SU-DHL-6 (cell line): Measurements from ENCODE around the gene AATK.

ENCODE experiments used
- H2AFZ ChIP-seq: fragments of 200-600 bp; sonication (generic); 2 replicates; pipeline ENCODE4 v1.6.1; 2014; ENCODE audit warnings: low read depth, mild to moderate bottlenecking, moderate library complexity, mixed read lengths, antibody characterized with exemption, low read length; ENCODE audit not compliant: severe bottlenecking
- H3F3A ChIP-seq: fragments of 200-600 bp; shearing (Covaris generic); 2 replicates; pipeline ENCODE4 v1.6.0; 2016; ENCODE audit warnings: antibody characterized with exemption, mild to moderate bottlenecking; ENCODE audit not compliant: insufficient read depth
- H3K27ac ChIP-seq: fragments of 200-600 bp; sonication (generic); 2 replicates; pipeline ENCODE4 v1.5.1; 2016; ENCODE audit warnings: low read depth, mild to moderate bottlenecking, low read length, moderate library complexity, mixed read lengths
- H3K27me3 ChIP-seq: fragments of 200-600 bp; sonication (generic), shearing (Covaris generic); 2 replicates; pipeline ENCODE4 v1.6.0; 2014; ENCODE audit warnings: mild to moderate bottlenecking, low read length
- H3K36me3 ChIP-seq: fragments of 200-600 bp; sonication (generic); 2 replicates; pipeline ENCODE4 v1.6.1; 2014; ENCODE audit warnings: mild to moderate bottlenecking, low read length, mixed read lengths
- H3K4me2 ChIP-seq: fragments of 300-600, 200-600 bp; shearing (Covaris generic), sonication (generic); 2 replicates; pipeline ENCODE4 v1.6.0; 2014; ENCODE audit warnings: low read length, low read depth, mild to moderate bottlenecking; ENCODE audit not compliant: poor library complexity, severe bottlenecking
- H3K4me3 ChIP-seq: fragments of 200-600 bp; sonication (generic); 2 replicates; pipeline ENCODE4 v1.5.1; 2014; ENCODE audit warnings: antibody characterized with exemption, low read length, mild to moderate bottlenecking, mixed read lengths; ENCODE audit not compliant: insufficient read depth, poor library complexity, severe bottlenecking
- H3K79me2 ChIP-seq: fragments of 200-600 bp; sonication (generic); 2 replicates; pipeline ENCODE4 v1.6.1; 2014; ENCODE audit warnings: mild to moderate bottlenecking, low read length, moderate library complexity; ENCODE audit not compliant: insufficient read depth
- H3K9ac ChIP-seq: fragments of 200-600 bp; sonication (generic); 2 replicates; pipeline ENCODE4 v1.7.0; 2014; ENCODE audit warnings: mild to moderate bottlenecking, low read length
- H3K9me2 ChIP-seq: fragments of 200-600 bp; sonication (generic); replicated peaks from 2 replicates; pipeline ENCODE4 v1.6.1; 2014; ENCODE audit warnings: low read length; ENCODE audit not compliant: insufficient read depth
- H3K9me3 ChIP-seq: fragments of 200-600 bp; sonication (generic); 2 replicates; pipeline ENCODE4 v1.6.1; 2014; ENCODE audit warnings: low read length, mixed read lengths; ENCODE audit not compliant: insufficient read depth
- H4K20me1 ChIP-seq: fragments of 200-600 bp; sonication (generic); 2 replicates; pipeline ENCODE4 v1.6.1; 2014; ENCODE audit warnings: low read depth, mild to moderate bottlenecking, antibody characterized with exemption, low read length, moderate library complexity, mixed read lengths
- EZH2phosphoT487 ChIP-seq: fragments of 200-600 bp; sonication (generic), shearing (Covaris generic); conservative IDR thresholded peaks from 2 replicates; pipeline ENCODE4 v1.6.1; 2018; ENCODE audit warnings: mild to moderate bottlenecking, antibody characterized with exemption, low read length, moderate library complexity, mixed read lengths
- TF ChIP-seq, protein P1 (sequence below): fragments of 200-600 bp; sonication (generic); IDR thresholded peaks from one replicate; pipeline ENCODE4 v1.5.1; 2017; ENCODE audit warnings: antibody characterized with exemption, mild to moderate bottlenecking, low read length, moderate library complexity; ENCODE audit not compliant: insufficient read depth, poor library complexity, severe bottlenecking

AATK gene

DNA sequence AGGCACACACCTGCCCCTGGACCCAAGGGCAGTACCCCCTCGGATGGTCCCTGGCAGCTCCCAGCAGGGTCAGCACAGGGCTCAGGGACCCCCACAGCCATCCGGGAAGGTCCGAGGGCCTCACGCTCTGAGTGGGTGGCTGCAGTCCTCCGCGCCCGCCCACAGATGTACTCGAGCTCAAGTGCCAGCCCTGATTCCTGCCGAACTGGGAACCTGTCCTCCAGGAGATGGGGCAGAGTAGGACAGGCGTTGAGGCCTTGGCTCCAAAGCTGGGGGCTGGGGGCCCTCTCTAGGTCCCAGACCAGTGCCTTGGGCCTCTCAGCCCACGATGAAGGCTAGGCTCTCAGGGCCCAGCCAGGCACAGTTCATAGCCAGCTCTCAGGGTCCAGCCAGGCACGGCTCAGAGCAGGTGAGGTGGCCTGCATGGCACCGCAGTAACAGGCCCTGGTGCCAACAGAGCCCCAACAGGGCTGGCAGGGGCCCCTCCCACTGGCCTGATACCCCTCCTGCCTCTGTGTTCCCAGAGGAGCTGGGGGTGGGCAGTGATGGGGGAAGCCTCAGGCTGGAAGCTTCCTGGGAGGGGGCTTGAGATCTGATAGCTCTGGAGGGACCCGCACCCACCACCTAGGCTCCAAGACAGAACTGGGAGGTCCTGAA, 36.2 kb downstream of the AATK start:
- H3K4me3 ChIP-seq: no peak overlapping the region

GRCh38 chr17:81129289-81129688, 36.7 kb downstream of the AATK start:
- no peak overlapping the region for H3K4me3 ChIP-seq
- no peaks in the 10 kb centered on the region for H4K20me1 ChIP-seq
- no peak overlapping the region for H3K9ac ChIP-seq
- no peaks in the 10 kb centered on the region for H3K9me3 ChIP-seq
- no peaks in the 10 kb centered on the region for H3K36me3 ChIP-seq
- no peaks in the 10 kb centered on the region for H3K27me3 ChIP-seq
- no peaks in the 10 kb centered on the region for H3K9me2 ChIP-seq
- no peaks in the 10 kb centered on the region for H3K79me2 ChIP-seq
- H3K4me2 ChIP-seq: no peak overlapping the region
- H2AFZ ChIP-seq: no peak overlapping the region
- no peaks in the 10 kb centered on the region for H3F3A ChIP-seq
- TF ChIP-seq EZH2phosphoT487: no peak
- TF ChIP-seq, protein P1, sequence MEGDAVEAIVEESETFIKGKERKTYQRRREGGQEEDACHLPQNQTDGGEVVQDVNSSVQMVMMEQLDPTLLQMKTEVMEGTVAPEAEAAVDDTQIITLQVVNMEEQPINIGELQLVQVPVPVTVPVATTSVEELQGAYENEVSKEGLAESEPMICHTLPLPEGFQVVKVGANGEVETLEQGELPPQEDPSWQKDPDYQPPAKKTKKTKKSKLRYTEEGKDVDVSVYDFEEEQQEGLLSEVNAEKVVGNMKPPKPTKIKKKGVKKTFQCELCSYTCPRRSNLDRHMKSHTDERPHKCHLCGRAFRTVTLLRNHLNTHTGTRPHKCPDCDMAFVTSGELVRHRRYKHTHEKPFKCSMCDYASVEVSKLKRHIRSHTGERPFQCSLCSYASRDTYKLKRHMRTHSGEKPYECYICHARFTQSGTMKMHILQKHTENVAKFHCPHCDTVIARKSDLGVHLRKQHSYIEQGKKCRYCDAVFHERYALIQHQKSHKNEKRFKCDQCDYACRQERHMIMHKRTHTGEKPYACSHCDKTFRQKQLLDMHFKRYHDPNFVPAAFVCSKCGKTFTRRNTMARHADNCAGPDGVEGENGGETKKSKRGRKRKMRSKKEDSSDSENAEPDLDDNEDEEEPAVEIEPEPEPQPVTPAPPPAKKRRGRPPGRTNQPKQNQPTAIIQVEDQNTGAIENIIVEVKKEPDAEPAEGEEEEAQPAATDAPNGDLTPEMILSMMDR: no peak
- no peak overlapping the region for H3K27ac ChIP-seq

More for the DNA sequence above, 36.2 kb downstream of the AATK start:
- Histone ChIP-seq H4K20me1 (no peaks in the 10 kb centered on the region), H3K9me2 (no peaks in the 10 kb centered on the region), H3K27me3 (no peaks in the 10 kb centered on the region), H2AFZ (no peak overlapping the region), H3K9ac (no peak overlapping the region), H3K9me3 (no peaks in the 10 kb centered on the region), H3K27ac (no peak overlapping the region), H3F3A (no peaks in the 10 kb centered on the region), H3K4me2 (no peak overlapping the region), H3K36me3 (no peaks in the 10 kb centered on the region), H3K79me2 (no peaks in the 10 kb centered on the region)
- TF ChIP-seq, protein P1: no peak
- TF ChIP-seq EZH2phosphoT487: no peak

- H3K9ac ChIP-seq: no peak overlapping the region
- no peak overlapping the region for H2AFZ ChIP-seq
- H4K20me1 ChIP-seq: no peaks in the 10 kb centered on the region
- no peak overlapping the region for H3K27ac ChIP-seq
- H3K9me2 ChIP-seq: no peaks in the 10 kb centered on the region
- no peaks in the 10 kb centered on the region for H3K79me2 ChIP-seq
- H3K36me3 ChIP-seq: no peaks in the 10 kb centered on the region
- no peak overlapping the region for H3K4me3 ChIP-seq
- H3K4me2 ChIP-seq: no peak overlapping the region
- no peak for TF ChIP-seq EZH2phosphoT487
- TF ChIP-seq, protein P1: no peak
- H3K9me3 ChIP-seq: no peaks in the 10 kb centered on the region
- no peaks in the 10 kb centered on the region for H3F3A ChIP-seq
- no peaks in the 10 kb centered on the region for H3K27me3 ChIP-seq
Measured at GRCh38 chr17:81128774-81129173, 37.2 kb downstream of the AATK start.

- Histone ChIP-seq H3K9me3 (no peaks in the 10 kb centered on the region), H3F3A (no peaks in the 10 kb centered on the region), H3K79me2 (no peaks in the 10 kb centered on the region), H3K4me3 (no peak overlapping the region), H2AFZ (no peak overlapping the region), H3K27me3 (no peaks in the 10 kb centered on the region), H4K20me1 (no peaks in the 10 kb centered on the region), H3K9me2 (no peaks in the 10 kb centered on the region), H3K27ac (no peak overlapping the region), H3K4me2 (no peak overlapping the region), H3K36me3 (no peaks in the 10 kb centered on the region), H3K9ac (no peak overlapping the region)
- TF ChIP-seq, protein P1: no peak
- TF ChIP-seq EZH2phosphoT487: no peak
Measured at GRCh38 chr17:81128338-81128737, 37.7 kb downstream of the AATK start.
